Adrenal gland (tissue), 5 donors: ENCODE results near the gene NME7.

Experiments used
- CTCF ChIP-seq, 6 experiments: fragments of 450-650 bp in 4 of 6; fragments of 200-600 bp in 2 of 6; sonication (generic) in 1 of 6; IDR thresholded peaks; 1 replicate in 5 of 6; 2 replicates in 1 of 6; pipeline versions ENCODE4 v1.5.1 to v1.8.0; 2016 to 2021; ENCODE audit warnings: antibody characterized with exemption in 6 of 6, mild to moderate bottlenecking in 2 of 6, moderate library complexity in 1 of 6
- POLR2A ChIP-seq, 2 donors: fragments of 450-650 bp; IDR thresholded peaks; one replicate each; pipeline ENCODE4 v1.6.1; 2017; ENCODE audit warnings: antibody characterized with exemption in 2 of 2, mild to moderate bottlenecking in 2 of 2, moderate library complexity in 1 of 2
- donor health status: DM: no; HTN: no; CAD: no.

GRCh38 chr1:169309178-169310166, 58.1 kb downstream of the NME7 start:
- TF ChIP-seq CTCF (IDR thresholded peaks at IDR 0.05) (no peak), POLR2A (IDR thresholded peaks at IDR 0.05) (no peak)
